Fibroblast of upper back skin (primary cell): ENCODE measurements around the gene PTH.
A peak's percentile ranks its signal among the peaks of the same experiment; 100 is the strongest.

Experiments
- DNase-seq: peaks from one replicate; pipeline ENCODE4 v3.0.0-alpha.2; 2013

The PTH gene

DNA sequence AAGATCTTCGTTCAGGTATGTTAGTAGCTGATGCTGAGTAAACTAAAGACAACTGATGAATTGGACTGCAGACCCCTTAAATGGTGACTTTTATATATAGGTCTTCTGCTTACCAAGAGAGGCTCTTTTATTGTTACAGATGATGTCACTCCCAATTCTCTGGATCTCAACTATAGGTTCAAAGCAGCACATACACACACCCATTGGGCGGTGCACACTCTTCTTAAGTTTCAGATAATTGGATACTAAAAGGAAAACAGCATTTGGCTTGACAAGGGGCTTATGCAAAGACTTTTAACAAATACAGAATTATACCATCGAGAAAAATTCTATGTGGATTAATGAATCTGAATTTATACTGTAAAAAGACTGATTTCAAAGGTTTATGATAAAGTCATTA lies at the start of gene PTH:
Gene PTH (minus strand): TSS at position 69 of the 400 bp plus-strand sequence. CDS start 3,142 bp downstream, outside the sequence.
- no peak for DNase-seq

GRCh38 chr11:13538044-13538443 lies 42.2 kb upstream of the PTH start:
- no peak for DNase-seq

- no peak for DNase-seq
These were observed 40.0 kb upstream of the PTH start for GRCh38 chr11:13535819-13536218.

- DNase-seq: no peak
These were observed 38.6 kb upstream of the PTH start for GRCh38 chr11:13534358-13534757.

DNA sequence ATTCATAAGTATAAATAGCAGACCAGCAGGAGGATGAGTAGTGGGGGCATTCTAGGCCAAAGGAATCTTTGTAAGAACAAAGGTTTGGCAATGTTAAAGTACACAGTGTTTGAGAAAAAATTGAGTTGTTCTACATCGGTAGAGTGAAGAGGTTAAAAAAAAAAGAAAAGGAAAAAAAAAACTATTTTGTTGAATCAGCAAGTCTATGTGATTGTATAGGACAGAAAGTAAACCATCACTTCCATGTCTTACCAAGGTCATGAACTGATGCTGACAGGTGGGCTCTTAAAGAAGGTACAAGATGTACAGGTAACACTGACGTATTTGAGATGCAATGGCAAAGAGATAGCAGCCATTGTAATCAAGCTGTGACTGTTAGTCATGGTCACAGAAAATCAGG lies 29.5 kb upstream of the PTH start:
- DNase-seq: no peak

DNA sequence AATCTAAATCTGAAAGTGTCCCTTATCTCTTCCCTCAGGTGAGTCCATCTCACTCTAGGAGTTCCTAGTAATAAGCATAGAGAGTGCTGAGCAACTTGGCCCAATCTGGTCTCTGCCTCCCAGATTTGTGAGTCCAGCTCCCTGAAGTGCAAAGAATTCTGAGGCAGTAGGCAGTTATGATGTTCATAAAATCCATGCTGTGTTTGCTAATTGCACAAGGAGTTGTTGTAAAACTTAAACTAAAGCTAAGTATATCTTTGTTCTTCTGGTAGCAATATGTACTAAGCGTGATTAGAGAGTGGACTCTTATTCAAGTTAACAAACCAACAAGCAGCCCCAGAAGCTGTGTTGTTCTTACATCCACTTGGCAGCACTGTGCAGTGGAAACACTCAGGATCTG lies 7.6 kb upstream of the PTH start:
- DNase-seq: no peak

DNA sequence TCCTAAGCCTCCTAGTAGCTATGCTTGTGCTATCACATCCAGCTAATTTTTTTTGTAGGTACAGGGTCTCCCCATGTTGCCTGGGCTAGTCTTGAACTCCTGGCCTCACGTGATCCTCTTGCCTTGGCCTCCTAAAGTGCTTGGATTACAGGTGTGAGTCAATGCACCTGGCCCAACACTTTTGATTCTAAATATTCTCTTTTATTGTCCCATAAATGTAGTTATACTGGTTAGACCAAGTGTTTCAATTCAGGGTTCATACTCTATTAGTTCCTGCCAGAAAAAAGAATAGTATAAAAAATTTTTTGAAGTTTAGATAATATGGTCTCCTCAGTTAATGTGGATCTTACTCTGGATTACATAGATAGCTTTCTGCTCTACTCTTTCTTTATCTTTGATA lies 6.7 kb upstream of the PTH start:
- no peak for DNase-seq

GRCh38 chr11:13494051-13494450 lies 1.7 kb downstream of the PTH start:
- DNase-seq: no peak

- peak; percentile 7 for DNase-seq
These were observed 8.2 kb downstream of the PTH start for GRCh38 chr11:13487661-13488030.

- peak; percentile 5 for DNase-seq
These were observed 8.7 kb downstream of the PTH start for GRCh38 chr11:13486926-13487660.

DNA sequence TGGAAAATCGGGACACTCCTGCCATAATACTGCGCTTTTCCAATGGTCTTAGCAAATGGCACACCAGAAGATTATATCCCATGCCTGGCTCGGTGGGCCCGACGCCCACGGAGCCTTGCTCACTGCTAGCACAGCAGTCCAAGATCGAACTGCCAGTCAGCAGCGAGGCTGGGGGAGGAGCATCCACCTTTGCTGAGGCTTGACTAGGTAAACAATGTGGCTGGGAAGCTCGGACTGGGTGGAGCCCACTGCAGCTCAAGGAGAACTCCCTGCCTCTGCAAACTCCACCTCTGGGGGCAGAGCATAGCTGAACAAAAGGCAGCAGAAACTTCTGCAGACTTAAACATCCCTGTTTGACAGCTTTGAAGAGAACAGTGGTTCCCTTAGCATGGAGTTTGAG lies 15.6 kb downstream of the PTH start:
- no peak for DNase-seq

DNA sequence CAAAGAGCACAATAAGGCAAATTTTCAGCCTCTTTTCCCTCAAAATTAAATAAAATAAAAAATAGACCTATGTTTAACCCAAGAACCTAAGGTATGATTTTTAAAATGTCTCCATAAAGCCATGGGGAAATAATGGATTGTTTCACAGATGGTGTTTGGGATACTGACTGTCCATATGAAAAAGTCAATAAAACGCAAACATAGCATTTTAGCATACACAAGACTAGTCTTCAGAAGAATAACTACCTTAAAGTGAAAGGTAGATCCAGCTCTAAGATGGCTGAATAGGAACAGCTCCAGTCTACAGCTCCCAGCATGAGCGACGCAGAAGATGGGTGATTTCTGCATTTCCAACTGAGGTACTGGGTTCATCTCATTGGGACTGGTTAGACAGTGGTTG lies 16.1 kb downstream of the PTH start:
- no peak for DNase-seq

DNA sequence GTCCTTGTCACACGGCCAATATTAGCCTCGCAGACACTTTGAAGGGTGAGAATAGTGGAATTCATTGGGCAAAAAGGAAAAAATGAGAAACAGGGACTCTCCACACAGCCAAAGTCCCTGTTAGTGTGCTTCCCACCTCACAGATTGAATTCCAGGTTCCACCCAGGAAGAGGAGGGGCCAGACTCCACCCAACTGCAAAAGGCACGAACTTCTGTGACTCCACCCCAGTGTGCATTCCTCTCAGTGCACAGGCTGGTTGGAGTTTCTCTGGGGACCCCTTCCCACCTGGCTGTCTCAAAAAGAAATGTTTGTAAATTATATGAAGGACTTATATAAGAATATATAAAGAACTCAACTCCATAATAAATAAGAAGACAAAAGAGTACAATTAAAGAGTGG lies 20.7 kb downstream of the PTH start:
- DNase-seq: no peak

- DNase-seq: no peak
These were observed 22.6 kb downstream of the PTH start for GRCh38 chr11:13473013-13473722.

DNA sequence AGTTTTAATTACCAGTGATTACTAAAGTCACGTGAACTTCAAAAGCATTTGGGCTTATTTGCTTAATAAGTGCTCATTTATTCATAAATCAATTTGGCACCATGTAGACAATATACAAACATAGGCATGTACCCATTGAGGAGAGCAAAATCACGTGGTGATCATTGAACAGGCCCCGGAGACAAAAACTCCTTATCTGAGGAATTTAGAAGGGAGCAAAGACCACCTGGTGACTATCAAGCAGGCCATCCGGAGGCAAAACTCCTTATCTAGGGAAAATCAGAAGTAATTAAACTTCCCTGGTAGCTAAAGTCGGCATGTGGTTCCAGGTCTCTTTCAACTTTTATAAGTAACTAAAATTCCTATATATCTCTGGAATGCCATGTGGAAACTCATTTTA lies 27.0 kb downstream of the PTH start:
- DNase-seq: no peak

DNA sequence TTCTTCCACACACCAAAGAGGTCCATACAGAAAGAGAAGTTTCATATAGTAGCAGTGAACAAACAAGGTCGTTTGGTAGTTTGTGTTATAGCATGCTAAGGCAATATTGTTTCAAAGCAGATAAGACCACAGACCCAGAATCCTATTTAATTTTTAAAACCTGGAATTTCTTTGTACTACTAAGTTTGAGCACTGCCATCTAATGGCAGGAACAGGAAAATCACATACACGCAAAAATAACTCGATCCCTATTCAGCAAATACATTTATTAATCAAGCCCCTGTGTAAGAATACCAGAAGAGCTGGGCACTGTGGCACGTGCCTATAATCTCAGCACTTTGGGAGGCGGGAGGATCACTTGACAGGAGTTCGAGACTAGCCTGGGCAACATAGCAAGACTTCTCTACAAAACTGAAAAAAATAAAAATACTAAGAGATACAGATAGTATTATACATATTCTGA lies 29.9 kb downstream of the PTH start:
- DNase-seq: peak; percentile 49

DNA sequence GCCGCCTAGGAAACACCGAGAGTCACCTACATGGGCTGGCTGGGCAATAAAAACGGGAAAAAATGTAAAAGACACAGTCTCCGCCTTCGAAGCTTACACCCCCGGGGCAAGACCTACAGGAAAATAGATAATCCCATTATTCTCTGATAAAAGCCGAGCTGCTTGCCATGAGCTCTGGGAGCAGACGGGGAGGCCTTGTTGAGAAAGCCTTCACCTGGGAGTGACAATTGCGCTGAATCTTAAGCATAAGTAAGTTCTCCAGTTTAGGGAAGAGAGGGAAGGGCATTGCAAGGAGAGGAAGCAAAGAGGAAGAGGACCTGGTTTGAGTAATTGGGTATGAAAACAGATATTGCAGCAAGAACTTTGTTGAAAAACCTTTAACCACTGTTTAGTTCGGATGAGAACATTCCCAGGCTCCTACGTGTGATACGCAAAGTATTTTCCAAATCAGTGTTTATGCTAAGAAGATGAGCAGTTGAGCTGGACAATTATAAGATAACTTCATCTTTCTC lies 32.0 kb downstream of the PTH start:
- DNase-seq: no peak

DNA sequence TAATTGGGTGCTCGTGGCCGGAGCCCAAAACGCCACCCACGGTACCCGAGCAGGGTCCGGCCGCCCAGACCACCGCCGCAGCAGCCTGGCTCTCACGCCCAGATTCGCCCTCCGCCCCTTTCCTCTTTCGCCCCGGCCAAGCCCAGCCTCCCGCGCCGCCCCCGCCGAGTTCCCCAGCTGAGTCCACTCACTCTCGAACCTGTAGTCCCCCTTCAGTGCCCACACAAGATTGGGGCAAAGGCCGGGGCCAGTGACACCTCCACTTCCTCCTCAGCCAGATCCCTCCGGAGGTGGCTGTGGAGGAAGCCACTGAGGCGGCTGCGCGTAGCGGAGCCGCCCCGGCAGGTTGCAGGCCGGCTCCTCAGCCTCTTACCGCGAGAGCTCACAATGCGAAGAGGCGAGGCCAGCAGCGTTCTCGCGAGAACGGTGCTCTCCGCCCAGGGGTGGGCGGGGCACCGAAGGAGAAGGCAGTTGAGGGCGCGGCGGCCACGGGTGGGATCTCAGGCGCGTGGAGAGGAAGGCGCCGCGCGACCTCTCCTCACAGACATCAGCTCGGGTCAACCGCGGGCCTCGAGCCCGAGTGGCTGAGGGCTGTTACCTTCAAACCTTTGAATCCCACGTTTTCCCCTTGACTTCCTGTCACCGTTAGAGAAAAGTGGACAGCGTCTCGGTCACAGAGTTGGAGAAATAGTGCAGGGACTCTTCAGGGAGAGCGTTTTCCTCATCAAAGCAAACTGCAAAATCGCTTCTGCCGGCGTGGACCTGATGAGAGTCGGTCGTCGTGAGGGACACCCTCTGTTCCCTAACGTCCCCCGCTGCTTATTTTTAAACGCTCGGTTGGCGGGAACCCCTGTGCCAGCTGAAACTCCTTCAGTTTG lies 32.7 kb downstream of the PTH start, which contains the start of gene BTBD10:
Gene BTBD10 (minus strand): TSS at position 322 of the 878 bp plus-strand sequence. CDS start 18,098 bp downstream, outside the sequence.
- DNase-seq: peak; percentile 95

GRCh38 chr11:13462311-13462900 lies 33.4 kb downstream of the PTH start:
- peak; percentile 18 for DNase-seq

DNA sequence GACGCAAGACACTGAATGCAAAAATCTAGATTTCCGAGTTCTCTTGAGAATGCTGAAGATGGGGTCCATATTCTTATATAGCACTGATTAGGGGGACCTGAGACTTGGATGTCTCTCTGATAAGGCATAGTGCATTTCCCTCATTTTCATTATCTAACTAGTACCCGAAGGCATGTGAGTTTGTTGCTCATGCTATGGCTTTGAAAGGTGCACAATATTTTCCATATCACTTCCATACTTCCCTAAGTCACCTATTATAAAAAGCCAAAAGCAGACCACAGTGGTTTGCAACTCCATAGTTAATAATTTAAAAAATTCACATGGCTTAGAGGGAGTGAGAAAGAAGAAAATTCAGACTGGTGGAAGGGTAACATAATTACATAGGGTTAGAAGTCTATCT lies 34.5 kb downstream of the PTH start:
- DNase-seq: no peak

GRCh38 chr11:13450832-13451397 lies 44.9 kb downstream of the PTH start:
- no peak for DNase-seq

DNA sequence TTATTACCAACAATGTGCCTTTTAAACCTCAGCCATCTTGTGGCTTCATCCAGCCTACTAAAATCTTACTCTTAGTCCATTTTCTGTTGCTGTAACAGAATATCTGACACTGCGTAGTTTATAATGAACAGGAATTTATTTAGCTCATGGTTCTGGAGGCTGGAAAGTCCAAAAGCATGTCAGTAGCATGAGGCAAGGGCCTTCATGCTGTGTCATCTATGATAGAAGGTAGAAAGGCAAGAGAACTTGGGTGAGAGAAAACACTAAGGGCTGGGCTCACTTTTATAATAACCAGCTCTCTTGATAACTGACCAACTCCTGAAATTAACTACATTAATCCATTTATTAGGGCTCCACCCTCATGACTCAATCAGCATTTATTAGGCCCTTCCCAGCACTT lies 46.3 kb downstream of the PTH start:
- DNase-seq: no peak
